NCI-H446 treated with DMSO at 0.1 percent for 48 hours (cell line): ENCODE results near the gene PPP6R2.

Experiments
- DNase-seq: peaks from one replicate; lab custom pipeline; 2025; lab: John Stamatoyannopoulos, UW

Gene PPP6R2

DNA sequence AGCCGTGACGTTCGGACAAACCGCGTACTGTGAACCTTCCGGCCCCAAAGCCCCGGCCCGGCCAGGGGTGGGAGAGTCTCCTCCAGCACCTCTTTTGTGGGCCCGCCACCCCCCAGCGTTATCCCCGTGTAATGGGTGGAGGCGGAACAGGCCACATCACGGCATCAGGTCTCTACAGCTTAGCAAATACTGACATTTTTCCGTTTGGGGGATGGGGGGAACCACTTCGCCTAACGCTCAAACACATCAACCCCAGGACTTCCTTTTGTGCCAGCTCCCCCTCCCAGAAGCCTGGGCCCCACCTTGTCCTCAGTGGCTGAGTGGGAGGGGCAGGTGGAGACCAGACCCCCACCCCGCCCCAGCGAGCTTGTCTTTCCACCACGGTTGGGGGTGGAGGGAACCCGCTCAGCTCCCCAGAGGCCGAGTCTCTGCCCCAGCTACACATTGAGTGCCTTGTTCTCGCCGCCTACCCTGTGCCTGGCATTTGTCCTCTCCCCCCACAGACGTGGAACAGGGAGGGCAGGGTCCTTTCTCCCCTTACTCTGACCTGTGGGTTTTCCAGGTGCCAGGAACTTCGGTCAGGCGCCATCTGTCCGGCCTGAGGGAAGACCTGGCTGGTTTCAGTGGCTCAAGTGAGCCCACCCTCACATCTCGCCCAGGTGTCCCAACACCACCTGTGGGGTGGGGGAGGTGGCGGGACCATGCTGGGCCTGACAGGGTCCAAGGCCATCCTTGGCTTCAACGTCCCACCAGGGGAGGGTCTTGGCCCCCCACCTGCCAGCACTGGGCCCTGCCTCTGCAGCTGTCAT lies 102.1 kb downstream of the PPP6R2 start:
- no peak for DNase-seq

DNA sequence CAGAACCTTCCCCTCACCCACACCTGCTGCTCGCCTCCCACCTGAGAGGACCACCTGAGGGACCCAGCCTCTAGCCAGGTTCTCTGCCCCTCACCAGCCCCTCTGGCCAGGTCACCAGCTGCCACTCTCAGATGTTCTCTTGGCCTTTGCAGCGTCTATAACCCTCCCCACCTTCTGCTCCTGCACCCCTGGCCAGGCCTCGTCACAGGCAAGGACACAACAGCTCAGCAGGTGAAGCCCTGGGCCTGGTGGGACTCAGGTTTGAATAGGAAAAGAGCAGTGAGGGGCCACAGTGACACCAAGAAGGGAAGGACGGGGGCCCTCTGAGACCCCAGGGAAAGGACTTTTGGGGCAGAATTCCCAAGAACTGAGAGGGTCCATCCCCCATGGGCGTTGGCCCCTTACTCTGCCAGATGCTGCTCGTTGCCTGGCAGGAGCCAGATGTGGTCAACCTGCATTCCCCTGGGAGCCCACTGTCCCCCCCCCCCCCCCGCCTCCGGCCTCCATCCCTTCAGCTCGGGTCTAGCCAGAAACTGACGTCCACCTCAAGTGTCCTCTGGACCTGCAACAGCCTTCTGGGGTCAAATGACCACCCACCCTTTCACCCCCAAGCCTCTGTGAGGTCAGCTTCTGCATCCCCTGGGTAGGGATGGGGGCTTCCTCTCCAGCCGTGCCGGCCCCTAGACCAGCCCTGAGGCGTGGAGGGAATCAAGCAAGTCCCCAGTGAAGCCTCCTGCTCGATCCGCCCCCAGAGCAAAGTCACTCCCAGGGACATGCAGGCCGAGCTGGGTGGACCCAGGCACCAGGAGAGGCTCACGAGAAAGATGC lies 103.0 kb downstream of the PPP6R2 start:
- no peak for DNase-seq

DNA sequence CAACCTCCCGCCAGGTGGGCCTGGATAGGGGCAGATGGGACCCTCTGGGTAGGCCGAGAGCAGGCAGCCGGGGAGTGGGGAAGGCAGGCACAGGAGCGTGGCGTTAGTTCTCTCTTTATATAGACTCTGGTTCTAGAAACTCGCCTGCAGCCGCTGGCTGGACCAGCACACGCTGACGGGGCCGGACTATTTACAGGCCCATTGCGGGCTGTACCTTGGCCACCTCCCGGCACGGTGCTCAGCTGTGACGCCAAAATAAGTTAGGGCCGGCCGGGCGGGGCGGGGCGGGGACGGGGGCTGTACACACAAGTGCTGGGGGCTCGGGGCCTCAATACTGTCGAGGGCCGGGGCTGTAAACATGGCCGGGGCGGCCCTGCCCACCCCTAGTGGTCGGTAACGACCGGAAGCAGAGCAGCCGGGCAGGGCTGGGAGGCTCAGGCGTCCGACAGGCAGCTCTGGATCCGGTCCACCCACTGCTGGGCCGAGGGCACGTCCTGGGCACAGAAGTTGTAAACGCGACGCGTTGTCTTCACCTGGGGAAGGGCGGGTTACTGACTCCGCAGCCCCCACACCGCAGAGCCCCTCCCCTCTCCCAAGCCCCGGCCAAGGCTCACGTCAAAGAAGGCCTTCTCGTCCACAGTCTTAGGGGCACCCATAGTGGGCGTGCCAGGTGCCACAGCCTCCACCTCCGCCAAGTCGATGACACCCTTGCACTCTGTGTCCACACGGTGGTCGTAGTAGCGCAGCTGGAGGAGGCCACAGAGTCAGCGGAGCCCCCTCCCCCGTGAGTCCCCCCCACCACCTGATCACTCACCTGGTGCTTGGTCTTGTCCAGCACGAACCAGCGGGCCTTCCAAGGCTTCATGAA lies 103.8 kb downstream of the PPP6R2 start:
- no peak for DNase-seq

GRCh38 chr22:50447576-50448551 lies 104.7 kb downstream of the PPP6R2 start:
- DNase-seq: no peak

DNA sequence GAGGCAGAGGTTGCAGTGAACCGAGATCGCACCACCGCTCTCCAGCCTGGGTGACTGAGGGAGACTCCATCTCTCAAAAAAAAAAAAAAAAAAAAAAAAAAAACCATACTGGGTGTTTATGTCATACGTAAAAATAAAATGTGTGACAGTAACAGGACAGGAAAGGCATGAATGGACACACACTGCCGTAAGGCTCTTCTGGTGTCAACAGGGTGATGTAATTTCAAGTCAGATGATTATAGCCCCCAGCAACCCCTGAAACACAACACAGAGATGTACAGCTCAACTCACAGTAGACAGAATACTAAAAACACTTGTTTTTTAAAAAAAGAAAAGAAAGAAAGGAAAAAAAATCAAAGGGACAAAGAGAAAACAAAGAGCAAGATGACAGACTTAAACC lies 109.5 kb downstream of the PPP6R2 start:
- DNase-seq: no peak

- DNase-seq: no peak
These were observed 111.5 kb downstream of the PPP6R2 start for GRCh38 chr22:50454556-50455075.

DNA sequence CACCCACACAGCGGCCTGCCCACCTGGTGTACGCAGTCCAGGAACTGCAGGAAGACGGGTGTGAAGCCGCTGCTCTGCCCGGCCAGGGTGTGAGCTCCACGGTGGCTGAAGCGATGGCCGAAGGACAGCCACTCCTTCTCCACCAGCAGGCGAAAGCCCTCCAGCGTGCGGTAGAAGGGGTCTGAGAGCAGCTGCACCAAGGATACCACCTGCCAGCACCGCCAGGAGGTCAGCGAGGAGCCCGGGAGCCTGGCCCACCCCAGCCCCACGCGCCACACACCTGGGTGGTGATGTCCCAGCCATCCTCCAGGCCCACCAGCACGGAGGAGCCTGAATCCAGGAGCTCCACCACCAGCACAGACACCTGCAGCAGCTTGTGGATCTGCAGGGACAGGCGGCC lies 112.1 kb downstream of the PPP6R2 start:
- no peak for DNase-seq

GRCh38 chr22:50456026-50456425 lies 112.9 kb downstream of the PPP6R2 start:
- no peak for DNase-seq

DNA sequence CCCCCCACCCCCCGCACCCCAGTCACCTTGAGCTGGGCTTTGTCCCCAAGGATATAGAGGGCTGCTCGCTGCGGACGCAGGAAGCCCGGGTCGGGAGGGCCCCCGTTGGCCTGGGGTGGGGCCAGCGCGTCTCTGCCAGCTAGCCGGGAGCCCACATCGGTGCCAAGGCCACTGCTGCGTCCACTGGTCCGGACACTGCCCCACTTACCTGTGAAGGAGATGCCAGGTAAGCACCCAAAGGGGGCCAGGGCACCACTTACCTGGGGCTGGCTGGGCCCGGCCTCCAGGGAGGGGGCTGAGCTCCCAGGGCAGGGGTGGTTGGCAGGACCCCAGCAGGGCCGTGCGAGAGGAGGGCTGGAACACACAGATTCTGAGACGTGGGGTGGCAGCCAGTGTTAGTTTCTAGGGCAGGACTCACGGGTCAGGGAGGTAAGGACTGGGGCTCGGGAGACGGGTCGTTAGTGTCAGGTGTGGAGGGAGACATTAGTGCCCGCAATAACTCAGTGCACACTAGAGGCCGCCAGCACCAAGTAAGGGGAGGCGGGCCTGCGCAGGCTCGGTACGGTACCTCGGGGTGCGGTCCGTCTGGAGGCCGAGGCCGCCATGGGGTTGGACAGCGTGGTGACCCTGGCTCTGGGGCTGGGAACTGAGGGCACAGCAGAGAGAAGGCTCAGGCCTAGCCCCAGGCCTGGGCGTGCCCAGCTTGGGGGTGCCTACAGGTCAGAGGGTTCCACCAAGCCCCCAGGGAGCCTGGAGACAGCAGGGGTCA lies 113.5 kb downstream of the PPP6R2 start:
- no peak for DNase-seq

DNA sequence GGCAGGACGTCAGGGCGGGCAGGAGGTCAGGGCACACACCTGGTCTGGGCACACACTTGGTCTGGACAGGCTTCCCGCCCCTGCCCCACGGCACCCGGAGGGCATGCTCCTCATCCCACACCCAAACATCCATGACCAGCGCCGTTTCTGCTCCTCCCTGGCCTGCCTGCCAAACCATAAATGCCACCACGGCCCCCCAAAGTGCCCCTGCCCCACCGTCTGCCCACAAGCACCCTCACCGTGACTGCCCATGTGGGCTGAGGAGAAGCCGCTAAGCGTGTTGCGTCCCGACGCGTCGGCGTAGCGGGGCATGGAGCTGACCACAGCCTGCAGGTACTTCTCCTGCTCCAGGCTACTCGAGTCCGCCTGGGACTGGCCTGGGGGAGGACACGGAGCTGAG lies 115.9 kb downstream of the PPP6R2 start:
- DNase-seq: no peak

DNA sequence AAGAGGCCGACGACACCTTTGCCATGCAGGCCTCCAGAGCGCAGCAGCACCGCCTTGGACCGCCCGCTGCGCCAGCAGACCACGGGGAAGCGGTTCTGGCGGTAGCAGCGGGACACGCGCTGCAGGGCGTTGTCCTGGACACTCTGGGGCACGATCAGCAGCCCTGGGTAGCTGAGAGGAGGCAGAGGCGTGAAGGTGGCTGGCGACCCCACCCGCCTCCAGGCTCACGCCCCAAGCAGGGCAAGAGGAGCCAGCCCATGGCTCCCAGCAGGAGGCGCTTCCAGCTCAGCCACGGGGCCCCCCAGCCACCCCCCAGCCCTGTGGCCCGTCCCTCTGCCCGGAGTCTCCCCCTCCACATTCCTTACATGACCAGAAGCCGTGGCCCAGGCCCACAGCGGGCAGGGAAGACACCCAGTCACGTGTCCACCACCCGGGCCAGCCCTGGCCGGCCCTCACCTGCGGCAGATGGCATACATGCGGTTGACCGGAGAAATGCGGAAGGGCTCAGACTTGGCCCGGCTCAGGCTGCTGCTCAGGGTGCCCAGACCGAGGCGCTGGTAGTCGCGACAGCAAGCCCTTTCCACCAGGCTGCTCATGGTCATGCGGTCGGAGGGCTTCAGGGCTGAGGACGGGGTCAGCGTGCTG lies 116.5 kb downstream of the PPP6R2 start:
- DNase-seq: no peak

DNA sequence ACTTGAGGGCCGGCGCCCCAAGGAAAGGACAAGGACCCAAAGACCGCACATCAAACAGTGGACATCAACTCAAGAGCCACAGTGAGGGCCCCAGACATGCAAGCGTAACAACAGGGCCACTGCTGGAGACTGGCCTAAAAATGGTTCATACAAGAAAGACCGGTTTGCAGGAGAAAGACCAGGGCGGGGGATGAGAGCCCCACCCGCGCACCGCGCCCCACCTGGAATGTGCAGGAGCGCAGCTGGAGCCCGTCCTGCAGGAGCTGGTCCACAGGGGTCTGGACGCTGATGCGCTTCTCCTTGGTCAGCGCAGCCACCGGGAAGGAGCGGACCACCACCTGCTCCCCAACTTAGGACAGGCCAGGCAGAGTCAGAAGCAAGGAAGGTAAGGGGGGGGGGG lies 117.8 kb downstream of the PPP6R2 start:
- no peak for DNase-seq

DNA sequence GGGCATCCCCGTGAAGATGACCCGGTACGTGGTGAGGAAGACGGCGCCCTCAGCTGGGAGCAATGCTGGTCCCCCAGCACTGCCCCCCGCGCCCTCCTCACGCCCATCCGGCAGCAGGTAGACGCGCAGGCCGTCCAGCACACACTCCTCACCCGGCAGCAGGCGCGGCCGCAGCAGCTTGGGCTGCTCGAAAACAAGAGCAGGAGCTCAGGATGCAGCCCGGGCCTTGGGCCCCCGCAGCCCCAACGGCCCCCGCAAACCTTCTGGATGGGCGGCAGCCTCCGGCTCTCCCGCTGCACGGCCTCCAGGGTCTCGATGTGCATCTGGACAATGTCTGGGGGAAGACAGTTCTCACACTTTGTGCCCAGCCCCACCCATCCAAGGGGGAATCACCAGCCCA lies 118.4 kb downstream of the PPP6R2 start:
- DNase-seq: no peak

GRCh38 chr22:50461979-50462540 lies 118.9 kb downstream of the PPP6R2 start:
- DNase-seq: no peak

DNA sequence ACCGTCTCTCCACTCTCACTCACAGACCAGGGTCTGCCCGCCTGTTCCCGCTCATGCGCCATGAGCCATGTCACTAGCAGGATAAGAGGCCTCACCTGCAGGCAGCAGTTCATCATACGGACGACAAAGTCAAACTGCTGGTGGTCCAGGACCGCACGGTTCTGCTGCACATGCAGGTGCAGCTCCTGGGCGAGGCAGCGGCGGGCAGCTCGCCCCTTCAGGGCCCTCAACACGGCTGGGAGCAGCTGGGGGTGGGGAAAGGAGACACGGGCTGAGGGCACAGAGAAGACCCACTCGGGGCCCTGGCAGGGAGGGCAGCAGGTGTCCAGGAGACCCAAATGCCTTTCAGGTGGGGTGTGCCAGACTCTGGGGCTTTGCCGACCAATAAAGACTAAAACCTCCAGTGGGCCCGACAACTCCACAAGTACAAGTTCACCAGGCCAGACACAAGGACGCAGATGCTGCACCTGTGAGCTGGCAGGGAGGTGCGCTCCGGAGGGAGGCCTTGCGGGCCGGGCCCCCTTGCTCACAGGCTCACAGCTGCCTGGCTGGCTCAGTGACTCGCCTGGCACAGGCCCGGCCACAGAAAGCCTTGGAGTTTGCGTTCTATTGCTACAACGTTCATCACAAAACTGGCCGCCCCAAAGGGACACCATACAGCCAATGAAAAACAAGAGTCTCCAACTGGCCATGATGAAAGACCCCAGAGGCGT lies 120.2 kb downstream of the PPP6R2 start:
- DNase-seq: no peak

- no peak for DNase-seq
These were observed 121.3 kb downstream of the PPP6R2 start for GRCh38 chr22:50464451-50464850.

DNA sequence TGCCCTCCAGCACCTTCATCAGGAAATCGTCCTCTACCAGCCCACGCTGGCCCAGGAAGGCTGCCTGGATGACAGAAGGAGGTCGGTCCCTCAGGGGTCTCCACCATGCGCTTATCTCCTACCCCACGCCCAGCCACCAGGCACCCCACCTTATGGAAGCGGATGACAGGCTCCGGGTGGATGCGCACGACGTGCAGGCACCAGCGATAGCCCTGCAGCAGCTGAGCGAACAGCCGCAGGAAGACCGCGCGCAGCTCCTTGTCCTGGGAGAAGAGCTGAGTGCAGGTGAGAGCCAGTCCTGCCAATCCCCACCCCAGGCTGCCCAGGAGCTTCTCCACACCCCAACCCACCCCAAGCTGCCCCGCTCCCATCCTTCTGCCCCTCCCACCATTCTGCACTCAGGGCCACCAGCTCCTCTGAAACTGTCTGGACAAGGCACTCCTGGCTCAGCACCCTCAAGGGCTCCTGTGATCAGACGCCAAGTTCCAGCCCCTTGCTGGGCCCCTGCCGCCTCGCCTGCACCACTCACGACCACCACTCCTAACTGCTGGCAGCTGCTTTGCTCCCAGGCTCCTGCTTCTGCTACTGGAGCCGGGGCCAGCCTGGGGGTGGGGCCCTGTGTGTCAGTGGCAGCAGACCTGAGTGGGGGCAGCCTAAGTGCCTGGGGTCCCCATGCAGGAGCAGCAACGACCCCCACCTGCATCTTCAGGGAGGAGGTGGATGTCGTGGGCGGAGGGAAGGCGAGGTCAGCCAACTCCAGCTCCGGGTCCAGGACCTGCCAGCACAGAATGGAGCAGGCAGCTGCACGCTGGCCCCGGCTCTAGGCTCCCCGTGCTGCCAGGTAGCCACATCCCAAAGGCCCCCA lies 122.2 kb downstream of the PPP6R2 start:
- DNase-seq: no peak

GRCh38 chr22:50467341-50467740 lies 124.2 kb downstream of the PPP6R2 start:
- no peak for DNase-seq
